GM03348 (cell line): ENCODE measurements around the gene NCK2.
A peak's percentile ranks its signal among the peaks of the same experiment; 100 is the strongest.

Source experiments
- DNase-seq: peaks from one replicate; pipeline ENCODE4 v3.0.0; 2012; ENCODE audit warnings: low spot score

NCK2 gene

GRCh38 chr2:105736145-105736544 lies 8.6 kb upstream of the NCK2 start:
- no peak for DNase-seq

GRCh38 chr2:105737980-105738657 lies 6.6 kb upstream of the NCK2 start:
- no peak for DNase-seq

GRCh38 chr2:105738658-105739241 lies 6.0 kb upstream of the NCK2 start:
- no peak for DNase-seq

GRCh38 chr2:105739426-105739825 lies 5.3 kb upstream of the NCK2 start:
- no peak for DNase-seq

- DNase-seq: no peak
Observed at GRCh38 chr2:105739944-105740530, 4.7 kb upstream of the NCK2 start.

- DNase-seq: no peak
Observed at GRCh38 chr2:105741174-105741573, 3.5 kb upstream of the NCK2 start.

GRCh38 chr2:105741617-105742016 lies 3.1 kb upstream of the NCK2 start:
- DNase-seq: no peak

GRCh38 chr2:105744091-105744908 lies 412 bp upstream of the NCK2 start:
- DNase-seq: peak; percentile 96

GRCh38 chr2:105746177-105747080 lies 1.7 kb downstream of the NCK2 start:
- no peak for DNase-seq

GRCh38 chr2:105747254-105747894 lies 2.7 kb downstream of the NCK2 start:
- DNase-seq: no peak

GRCh38 chr2:105747991-105748390 lies 3.3 kb downstream of the NCK2 start:
- DNase-seq: no peak

- no peak for DNase-seq
Observed at GRCh38 chr2:105748566-105748965, 3.9 kb downstream of the NCK2 start.

- no peak for DNase-seq
Observed at GRCh38 chr2:105749583-105750400, 5.1 kb downstream of the NCK2 start.

- DNase-seq: no peak
Observed at GRCh38 chr2:105750735-105751134, 6.0 kb downstream of the NCK2 start.

GRCh38 chr2:105751272-105751671 lies 6.6 kb downstream of the NCK2 start:
- no peak for DNase-seq

- DNase-seq: no peak
Observed at GRCh38 chr2:105752691-105753358, 8.1 kb downstream of the NCK2 start.

- DNase-seq: no peak
Observed at GRCh38 chr2:105753380-105753779, 8.7 kb downstream of the NCK2 start.

GRCh38 chr2:105754011-105754410 lies 9.3 kb downstream of the NCK2 start:
- no peak for DNase-seq

GRCh38 chr2:105754994-105755393 lies 10.3 kb downstream of the NCK2 start:
- no peak for DNase-seq

GRCh38 chr2:105755895-105756294 lies 11.2 kb downstream of the NCK2 start:
- DNase-seq: no peak
